ENCODE data around the gene RASGRF2.

GRCh38 chr5:81180780-81181460 lies 220.8 kb downstream of the RASGRF2 start:
- TF ChIP-seq NFE2L2 (conservative IDR thresholded peaks at IDR 0.05; ENCODE audit: low read length): no peak
- TF ChIP-seq, protein P1, sequence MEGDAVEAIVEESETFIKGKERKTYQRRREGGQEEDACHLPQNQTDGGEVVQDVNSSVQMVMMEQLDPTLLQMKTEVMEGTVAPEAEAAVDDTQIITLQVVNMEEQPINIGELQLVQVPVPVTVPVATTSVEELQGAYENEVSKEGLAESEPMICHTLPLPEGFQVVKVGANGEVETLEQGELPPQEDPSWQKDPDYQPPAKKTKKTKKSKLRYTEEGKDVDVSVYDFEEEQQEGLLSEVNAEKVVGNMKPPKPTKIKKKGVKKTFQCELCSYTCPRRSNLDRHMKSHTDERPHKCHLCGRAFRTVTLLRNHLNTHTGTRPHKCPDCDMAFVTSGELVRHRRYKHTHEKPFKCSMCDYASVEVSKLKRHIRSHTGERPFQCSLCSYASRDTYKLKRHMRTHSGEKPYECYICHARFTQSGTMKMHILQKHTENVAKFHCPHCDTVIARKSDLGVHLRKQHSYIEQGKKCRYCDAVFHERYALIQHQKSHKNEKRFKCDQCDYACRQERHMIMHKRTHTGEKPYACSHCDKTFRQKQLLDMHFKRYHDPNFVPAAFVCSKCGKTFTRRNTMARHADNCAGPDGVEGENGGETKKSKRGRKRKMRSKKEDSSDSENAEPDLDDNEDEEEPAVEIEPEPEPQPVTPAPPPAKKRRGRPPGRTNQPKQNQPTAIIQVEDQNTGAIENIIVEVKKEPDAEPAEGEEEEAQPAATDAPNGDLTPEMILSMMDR (IDR thresholded peaks at IDR 0.05): no peak
- TF ChIP-seq FOXS1 (CRISPR knock-in tag; IDR thresholded peaks at IDR 0.05): no peak
- no peak for TF ChIP-seq KDM5A (IDR thresholded peaks at IDR 0.05)
- no peak for TF ChIP-seq ZFP36 (IDR thresholded peaks at IDR 0.05; ENCODE audit: borderline replicate concordance, partially characterized antibody)
- no peak for TF ChIP-seq CHD2 (IDR thresholded peaks at IDR 0.05; ENCODE audit: low read length, partially characterized antibody)
- no peak for TF ChIP-seq RAD21 (conservative IDR thresholded peaks at IDR 0.05 in 1 of 2, IDR thresholded peaks at IDR 0.05 in 1 of 2)
- TF ChIP-seq EP300 (IDR thresholded peaks at IDR 0.05): no peak
- no peak for TF ChIP-seq SREBF2 (IDR thresholded peaks at IDR 0.05)
- TF ChIP-seq POLR2A (IDR thresholded peaks at IDR 0.05; ENCODE audit: low read length): no peak
- TF ChIP-seq, protein P2, sequence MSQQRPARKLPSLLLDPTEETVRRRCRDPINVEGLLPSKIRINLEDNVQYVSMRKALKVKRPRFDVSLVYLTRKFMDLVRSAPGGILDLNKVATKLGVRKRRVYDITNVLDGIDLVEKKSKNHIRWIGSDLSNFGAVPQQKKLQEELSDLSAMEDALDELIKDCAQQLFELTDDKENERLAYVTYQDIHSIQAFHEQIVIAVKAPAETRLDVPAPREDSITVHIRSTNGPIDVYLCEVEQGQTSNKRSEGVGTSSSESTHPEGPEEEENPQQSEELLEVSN (IDR thresholded peaks at IDR 0.05; ENCODE audit: borderline replicate concordance, low read depth): no peak
- no peak for TF ChIP-seq ELK1 (IDR thresholded peaks at IDR 0.05; ENCODE audit: low read depth, low read length)
- TF ChIP-seq CEBPB (IDR thresholded peaks at IDR 0.05): no peak
- TF ChIP-seq MAX (IDR thresholded peaks at IDR 0.05): no peak

Measured in A549 (cell line).